Tibial nerve (tissue), 4 donors: ENCODE results near the gene IL34. TPM values are rescaled to one million over a fixed set of nuclear protein-coding genes. Genes with fewer than 3 reads are reported as not detected.

Experiments used
- DNase-seq, 2 donors: peaks; one replicate each; pipeline ENCODE4 v3.0.0-alpha.2; 2019; ENCODE audit warnings: low spot score in 2 of 2
- H3K27ac ChIP-seq, 4 donors: fragments of 200-600 bp; sonication (generic) in 3 of 4; one replicate each; pipeline ENCODE4 v1.5.1; 2017 to 2019; ENCODE audit warnings: mild to moderate bottlenecking in 1 of 4
- H3K27me3 ChIP-seq, 2 donors: fragments of 200-600 bp; sonication (generic) in 1 of 2; one replicate each; pipeline versions ENCODE4 v1.5.1 to v1.6.0; 2017 to 2019
- H3K36me3 ChIP-seq, 3 donors: fragments of 200-600 bp; sonication (generic); one replicate each; pipeline ENCODE4 v1.5.1; 2018 to 2019
- H3K4me1 ChIP-seq, 4 donors: fragments of 200-600 bp; sonication (generic) in 3 of 4; one replicate each; pipeline ENCODE4 v1.5.1; 2017 to 2019
- H3K4me3 ChIP-seq, 4 donors: fragments of 200-600 bp; sonication (generic) in 3 of 4; one replicate each; pipeline ENCODE4 v1.5.1; 2017 to 2019; ENCODE audit warnings: mild to moderate bottlenecking in 1 of 4, moderate library complexity in 1 of 4
- H3K9me3 ChIP-seq, 4 donors: fragments of 200-600 bp; sonication (generic) in 3 of 4; one replicate each; pipeline ENCODE4 v1.5.1; 2017 to 2019
- CTCF ChIP-seq, 5 experiments: fragments of 200-600 bp in 3 of 5; fragments of 450-650 bp in 2 of 5; sonication (generic) in 3 of 5; IDR thresholded peaks; one replicate each; pipeline ENCODE4 v1.5.1; 2016 to 2019; ENCODE audit warnings: antibody characterized with exemption in 5 of 5, mild to moderate bottlenecking in 3 of 5, moderate library complexity in 2 of 5
- EP300 ChIP-seq, 2 donors: sonication (generic); formaldehyde crosslinking; IDR thresholded peaks; one replicate each; pipeline ENCODE4 v1.6.1; 2017; ENCODE audit warnings: antibody characterized with exemption in 2 of 2, mild to moderate bottlenecking in 1 of 2
- POLR2A ChIP-seq, 2 donors: fragments of 450-650 bp; IDR thresholded peaks; one replicate each; pipeline ENCODE4 v1.6.1; 2017; ENCODE audit warnings: antibody characterized with exemption in 2 of 2, mild to moderate bottlenecking in 2 of 2, moderate library complexity in 2 of 2
- WGBS, 2 donors: methylation state at CpG; one replicate each; pipeline ENCODE4 v1.1.5; 2018; 5-methylcytosine and 5-hydroxymethylcytosine counted together
- total RNA-seq, 4 donors: library from RNA; depleted of rRNA; stranded (reverse); fragments of >200 nt; gene quantifications; one replicate each; pipeline ENCODE4 v1.1.0, GENCODE V29; 2016

The IL34 gene
- total RNA-seq, 4 donors from 2014 or later = 49.6 to 89.4 (median 60.9) TPM

GRCh38 chr16:70608521-70608920, 37.8 kb upstream of the IL34 start:
- Histone ChIP-seq H3K9me3 (no peaks in the 10 kb centered on the region), H3K27ac (peak overlapping the region in 2 of 4 donors; percentile 50 to 75), H3K4me1 (peaks cover 0 to 75% (median 28%) of the 10 kb centered on the region in 4 donors), H3K27me3 (no peaks in the 10 kb centered on the region), H3K36me3 (peaks cover 0 to 8% (median 0%) of the 10 kb centered on the region in 3 donors), H3K4me3 (no peak overlapping the region)
- DNase-seq = no peak
- TF ChIP-seq EP300 (IDR thresholded peaks at IDR 0.05) (no peak), CTCF (IDR thresholded peaks at IDR 0.05) (no peak), POLR2A (IDR thresholded peaks at IDR 0.05) (no peak)
- 82 to 86% methylated on average over 7 of the region's 7 CpGs for WGBS, 2 donors

GRCh38 chr16:70610273-70611223, 35.8 kb upstream of the IL34 start:
- Histone ChIP-seq H3K4me1 (peaks cover 0 to 55% (median 24%) of the 10 kb centered on the region in 4 donors), H3K27ac (peak overlapping the region in 3 of 4 donors; percentile 46 to 75 (median 62)), H3K27me3 (no peaks in the 10 kb centered on the region), H3K36me3 (peaks cover 0 to 12% (median 0%) of the 10 kb centered on the region in 3 donors), H3K4me3 (no peak overlapping the region), H3K9me3 (no peaks in the 10 kb centered on the region)
- WGBS, 2 donors = 46 to 53% methylated on average over 18 of the region's 18 CpGs
- TF ChIP-seq CTCF (IDR thresholded peaks at IDR 0.05) (no peak), EP300 (IDR thresholded peaks at IDR 0.05) (no peak), POLR2A (IDR thresholded peaks at IDR 0.05) (no peak)
- DNase-seq = no peak

- WGBS, 2 donors = 88 to 96% methylated on average over 5 of the region's 5 CpGs
- Histone ChIP-seq H3K4me3 (no peak overlapping the region), H3K27ac (peak overlapping the region in 2 of 4 donors; percentile 62 to 75), H3K9me3 (no peaks in the 10 kb centered on the region), H3K27me3 (no peaks in the 10 kb centered on the region), H3K36me3 (peaks cover 0 to 12% (median 0%) of the 10 kb centered on the region in 3 donors), H3K4me1 (peaks cover 0 to 53% (median 21%) of the 10 kb centered on the region in 4 donors)
- no peak for DNase-seq
- no peak for TF ChIP-seq POLR2A (IDR thresholded peaks at IDR 0.05)
- TF ChIP-seq EP300 (IDR thresholded peaks at IDR 0.05) = no peak
- no peak for TF ChIP-seq CTCF (IDR thresholded peaks at IDR 0.05)
Measured at GRCh38 chr16:70611224-70611598, 35.1 kb upstream of the IL34 start.

GRCh38 chr16:70611785-70612303, 34.5 kb upstream of the IL34 start:
- H3K27ac ChIP-seq = peak overlapping the region in 2 of 4 donors; percentile 40 to 75
- no peak for DNase-seq
- TF ChIP-seq EP300 (IDR thresholded peaks at IDR 0.05) (no peak), POLR2A (IDR thresholded peaks at IDR 0.05) (no peak), CTCF (IDR thresholded peaks at IDR 0.05) (no peak)
- H3K4me1 ChIP-seq = peaks cover 0 to 54% (median 21%) of the 10 kb centered on the region in 4 donors
- no peak overlapping the region for H3K4me3 ChIP-seq
- no peaks in the 10 kb centered on the region for H3K27me3 ChIP-seq
- WGBS, 2 donors = 91 to 97% methylated on average over 4 of the region's 4 CpGs
- peaks cover 0 to 12% (median 0%) of the 10 kb centered on the region in 3 donors for H3K36me3 ChIP-seq
- H3K9me3 ChIP-seq = no peaks in the 10 kb centered on the region

- 84 to 94% methylated on average over 8 of the region's 8 CpGs for WGBS, 2 donors
- peaks cover 0 to 12% (median 0%) of the 10 kb centered on the region in 3 donors for H3K36me3 ChIP-seq
- H3K9me3 ChIP-seq = no peaks in the 10 kb centered on the region
- H3K4me1 ChIP-seq = peaks cover 0 to 48% (median 18%) of the 10 kb centered on the region in 4 donors
- H3K27me3 ChIP-seq = no peaks in the 10 kb centered on the region
- TF ChIP-seq POLR2A (IDR thresholded peaks at IDR 0.05) (no peak), CTCF (IDR thresholded peaks at IDR 0.05) (no peak), EP300 (IDR thresholded peaks at IDR 0.05) (no peak)
- H3K4me3 ChIP-seq = no peak overlapping the region
- no peak overlapping the region for H3K27ac ChIP-seq
- DNase-seq = no peak
Measured at GRCh38 chr16:70612931-70613330, 33.4 kb upstream of the IL34 start.
